Duodenal mucosa (tissue), 2 donors: ENCODE results near the gene GMDS.

Experiments used
- H3K27ac ChIP-seq: one replicate; pipeline ENCODE4 v1.7.0; 2013; ENCODE audit warnings: low read depth, low read length
- H3K27me3 ChIP-seq, 2 donors: one replicate each; pipeline ENCODE4 v1.7.0; 2013; ENCODE audit warnings: low read length in 2 of 2, control low read depth in 1 of 2; ENCODE audit not compliant: insufficient read depth in 2 of 2, control insufficient read depth in 1 of 2
- H3K36me3 ChIP-seq, 2 donors: one replicate each; pipeline ENCODE4 v1.7.0; 2013; ENCODE audit warnings: low read length in 2 of 2, control low read depth in 1 of 2; ENCODE audit not compliant: insufficient read depth in 2 of 2, control insufficient read depth in 1 of 2
- H3K4me1 ChIP-seq, 2 donors: one replicate each; pipeline ENCODE4 v1.7.0; 2013; ENCODE audit warnings: low read length in 2 of 2, control low read depth in 1 of 2; ENCODE audit not compliant: insufficient read depth in 2 of 2, control insufficient read depth in 1 of 2
- H3K4me3 ChIP-seq, 2 donors: one replicate each; pipeline ENCODE4 v1.7.0; 2013; ENCODE audit warnings: low read length in 2 of 2, low read depth in 1 of 2
- H3K9ac ChIP-seq, 2 donors: one replicate each; pipeline ENCODE4 v1.7.0; 2013; ENCODE audit warnings: low read length in 2 of 2, low read depth in 1 of 2
- H3K9me3 ChIP-seq, 2 donors: one replicate each; pipeline ENCODE4 v1.7.0; 2013; ENCODE audit warnings: low read length in 2 of 2, control low read depth in 1 of 2; ENCODE audit not compliant: control insufficient read depth in 1 of 2

Gene GMDS

GRCh38 chr6:2245103-2245876 is at the start of gene GMDS:
TSS of gene GMDS (minus strand) at chr6:2245605.
- Histone ChIP-seq H3K9ac (peak within 1 kb of the TSS; percentile 93 to 96), H3K4me3 (peak within 1 kb of the TSS; percentile 87 to 96), H3K27me3 (no peaks in the 10 kb centered on the region), H3K4me1 (peaks cover 34 to 35% of the 10 kb centered on the region in 2 donors), H3K27ac (peak within 1 kb of the TSS; percentile 92), H3K9me3 (no peaks in the 10 kb centered on the region), H3K36me3 (peaks cover 2 to 13% of the 10 kb centered on the region in 2 donors)

- Histone ChIP-seq H3K4me3 (no peak overlapping the region), H3K4me1 (no peaks in the 10 kb centered on the region), H3K36me3 (peaks cover 0 to 5% of the 10 kb centered on the region in 2 donors), H3K27me3 (no peaks in the 10 kb centered on the region), H3K9me3 (peaks cover 3 to 4% of the 10 kb centered on the region in 2 donors), H3K27ac (no peak overlapping the region), H3K9ac (no peak overlapping the region)
Observed at GRCh38 chr6:2285510-2285909, 40.1 kb upstream of the GMDS start.

- H3K27ac ChIP-seq = no peak overlapping the region
Observed at GRCh38 chr6:2275892-2276242, 30.5 kb upstream of the GMDS start.

GRCh38 chr6:2274981-2275891 is 29.8 kb upstream of the GMDS start:
- H3K4me3 ChIP-seq = no peak overlapping the region
- H3K9ac ChIP-seq = no peak overlapping the region
- H3K27ac ChIP-seq = no peak overlapping the region
- H3K36me3 ChIP-seq = peaks cover 4 to 28% of the 10 kb centered on the region in 2 donors
- H3K9me3 ChIP-seq = peaks cover 0 to 9% of the 10 kb centered on the region in 2 donors
- no peaks in the 10 kb centered on the region for H3K27me3 ChIP-seq
- no peaks in the 10 kb centered on the region for H3K4me1 ChIP-seq

More at GRCh38 chr6:2275892-2276242, 30.5 kb upstream of the GMDS start:
- no peaks in the 10 kb centered on the region for H3K4me1 ChIP-seq
- H3K27me3 ChIP-seq = no peaks in the 10 kb centered on the region
- no peak overlapping the region for H3K9ac ChIP-seq
- H3K36me3 ChIP-seq = peaks cover 4 to 28% of the 10 kb centered on the region in 2 donors
- H3K4me3 ChIP-seq = no peak overlapping the region
- peaks cover 0 to 13% of the 10 kb centered on the region in 2 donors for H3K9me3 ChIP-seq

- no peaks in the 10 kb centered on the region for H3K27me3 ChIP-seq
- H3K4me1 ChIP-seq = no peaks in the 10 kb centered on the region
- H3K27ac ChIP-seq = no peak overlapping the region
- H3K9ac ChIP-seq = no peak overlapping the region
- no peak overlapping the region for H3K4me3 ChIP-seq
- H3K36me3 ChIP-seq = peaks cover 4 to 37% of the 10 kb centered on the region in 2 donors
- H3K9me3 ChIP-seq = no peaks in the 10 kb centered on the region
Observed at GRCh38 chr6:2272696-2273095, 27.3 kb upstream of the GMDS start.

GRCh38 chr6:2270054-2270453 is 24.6 kb upstream of the GMDS start:
- Histone ChIP-seq H3K4me1 (no peaks in the 10 kb centered on the region), H3K36me3 (peaks cover 8 to 46% of the 10 kb centered on the region in 2 donors), H3K27me3 (no peaks in the 10 kb centered on the region), H3K27ac (no peak overlapping the region), H3K9me3 (no peaks in the 10 kb centered on the region), H3K9ac (no peak overlapping the region), H3K4me3 (no peak overlapping the region)

- Histone ChIP-seq H3K27me3 (no peaks in the 10 kb centered on the region), H3K36me3 (peaks cover 17 to 30% of the 10 kb centered on the region in 2 donors), H3K4me1 (no peaks in the 10 kb centered on the region), H3K9me3 (no peaks in the 10 kb centered on the region), H3K4me3 (no peak overlapping the region), H3K27ac (no peak overlapping the region), H3K9ac (no peak overlapping the region)
Observed at GRCh38 chr6:2266841-2267240, 21.4 kb upstream of the GMDS start.

GRCh38 chr6:2266031-2266795 is 20.8 kb upstream of the GMDS start:
- Histone ChIP-seq H3K36me3 (peaks cover 17 to 30% of the 10 kb centered on the region in 2 donors), H3K4me3 (no peak overlapping the region), H3K27me3 (no peaks in the 10 kb centered on the region), H3K4me1 (no peaks in the 10 kb centered on the region), H3K9me3 (no peaks in the 10 kb centered on the region), H3K9ac (no peak overlapping the region), H3K27ac (no peak overlapping the region)

GRCh38 chr6:2264932-2265331 is 19.5 kb upstream of the GMDS start:
- no peaks in the 10 kb centered on the region for H3K4me1 ChIP-seq
- no peak overlapping the region for H3K4me3 ChIP-seq
- no peak overlapping the region for H3K9ac ChIP-seq
- H3K36me3 ChIP-seq = peaks cover 17 to 30% of the 10 kb centered on the region in 2 donors
- H3K9me3 ChIP-seq = no peaks in the 10 kb centered on the region
- no peak overlapping the region for H3K27ac ChIP-seq
- no peaks in the 10 kb centered on the region for H3K27me3 ChIP-seq
